Upper lobe of left lung (tissue), 6 donors: ENCODE measurements around the gene MRPS2. TPM values are rescaled to one million over a fixed set of nuclear protein-coding genes. Genes with fewer than 3 reads are reported as not detected.

Experiments
- ATAC-seq, 2 donors: fragments of 200-7000 bp; cut with Tn5 transposase; one replicate each; pipeline ENCODE4 v1.9.1; 2022; ENCODE audit warnings: mild to moderate bottlenecking in 2 of 2, moderate library complexity in 2 of 2; ENCODE audit not compliant: low FRiP score in 2 of 2
- DNase-seq, 2 donors: peaks; one replicate each; pipeline ENCODE4 v3.0.0-alpha.2; 2019 to 2020
- H3K27ac ChIP-seq, 4 donors: fragments of 200-600 bp; sonication (generic); one replicate each; pipeline ENCODE4 v1.5.1; 2016 to 2019
- H3K27me3 ChIP-seq, 4 donors: fragments of 200-600 bp; sonication (generic); one replicate each; pipeline ENCODE4 v1.5.1; 2017 to 2019
- H3K36me3 ChIP-seq, 4 donors: fragments of 200-600 bp; sonication (generic); one replicate each; pipeline ENCODE4 v1.5.1; 2016 to 2019
- H3K4me1 ChIP-seq, 4 donors: fragments of 200-600 bp; sonication (generic); one replicate each; pipeline ENCODE4 v1.5.1; 2018 to 2019
- H3K4me3 ChIP-seq, 4 donors: fragments of 200-600 bp; sonication (generic); one replicate each; pipeline ENCODE4 v1.5.1; 2017 to 2019; ENCODE audit warnings: mild to moderate bottlenecking in 2 of 4, moderate library complexity in 1 of 4
- H3K9me3 ChIP-seq, 4 donors: fragments of 200-600 bp; sonication (generic); one replicate each; pipeline ENCODE4 v1.5.1; 2018 to 2019
- EP300 ChIP-seq, 4 donors: sonication (generic); formaldehyde crosslinking; IDR thresholded peaks; one replicate each; pipeline ENCODE4 v1.5.1; 2017; ENCODE audit warnings: antibody characterized with exemption in 4 of 4, control low read depth in 2 of 4
- POLR2A ChIP-seq, 4 donors: fragments of 450-650 bp; IDR thresholded peaks; one replicate each; pipeline ENCODE4 v1.5.1; 2016 to 2017; ENCODE audit warnings: antibody characterized with exemption in 4 of 4, mild to moderate bottlenecking in 2 of 4
- POLR2AphosphoS5 ChIP-seq, 2 donors: sonication (generic); formaldehyde crosslinking; IDR thresholded peaks; one replicate each; pipeline ENCODE4 v1.5.1; 2017; ENCODE audit warnings: antibody characterized with exemption in 2 of 2
- WGBS, 2 donors: methylation state at CpG; one replicate each; pipeline ENCODE4 v1.1.5; 2017 to 2018; 5-methylcytosine and 5-hydroxymethylcytosine counted together
- total RNA-seq, 6 donors: library from RNA; depleted of rRNA in 4 of 6; stranded (reverse); fragments of >200 nt in 4 of 6; gene quantifications; one replicate each; pipeline versions ENCODE4 v1.1.0 to v1.2.1, GENCODE V29; 2016 to 2021
- TF ChIP-seq, protein P1 (sequence below), 6 experiments: fragments of 450-650 bp in 4 of 6; fragments of 200-600 bp in 2 of 6; sonication (generic) in 2 of 6; IDR thresholded peaks; one replicate each; pipeline ENCODE4 v1.5.1; 2016 to 2019; ENCODE audit warnings: antibody characterized with exemption in 6 of 6
- donor health status: DM: no; HTN: no; CAD: no; lungs with moderate emphysema.
- donor health status: DM: no; HTN: yes; CAD: no; lungs with severe emphysema.

The MRPS2 gene
- total RNA-seq, 6 donors from 2014 or later: 11.1 to 40.6 (median 26.3) TPM

DNA sequence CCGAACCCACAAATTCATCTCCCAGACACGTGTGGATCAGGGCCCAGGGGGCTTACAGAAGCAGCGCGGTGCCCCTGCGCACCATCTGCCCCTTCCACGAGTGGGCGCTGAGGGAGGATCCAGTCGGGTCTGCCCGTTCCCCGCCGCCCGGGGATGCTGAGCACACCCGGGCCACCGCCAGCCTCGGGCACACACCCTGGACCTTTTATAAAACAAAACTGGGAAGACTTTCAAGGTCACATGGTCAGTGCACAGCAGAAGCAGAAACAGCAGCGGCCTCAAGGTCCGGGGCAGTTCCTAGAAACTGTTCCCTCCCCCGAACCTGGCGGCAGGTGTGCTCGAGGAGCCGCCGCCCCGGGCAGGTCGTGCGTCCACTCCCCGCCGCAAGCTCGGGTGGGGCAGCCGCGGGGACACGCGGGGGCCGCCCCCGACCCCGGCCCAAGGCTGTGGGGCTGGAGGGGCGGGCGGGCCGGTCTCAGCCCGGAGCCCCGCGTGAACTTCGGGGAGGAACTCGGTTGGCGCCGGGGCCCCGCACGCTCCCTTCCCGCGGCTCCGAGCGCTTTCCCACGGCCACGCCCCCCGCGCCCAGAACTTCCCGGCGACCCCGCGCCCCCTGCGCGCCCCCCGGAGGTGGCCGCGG lies 21.5 kb upstream of the MRPS2 start:
- peaks cover 0 to 5% (median 3%) of the 10 kb centered on the region in 4 donors for H3K36me3 ChIP-seq
- H3K4me1 ChIP-seq: peaks cover 12 to 27% (median 22%) of the 10 kb centered on the region in 4 donors
- H3K27me3 ChIP-seq: no peaks in the 10 kb centered on the region
- H3K4me3 ChIP-seq: peak overlapping the region; percentile 37 to 92 (median 78)
- peak overlapping the region; percentile 81 to 90 (median 84) for H3K27ac ChIP-seq
- ATAC-seq: peak; percentile 61 to 75
- TF ChIP-seq POLR2AphosphoS5 (IDR thresholded peaks at IDR 0.05): peak in 1 of 2 donors; percentile 64
- peak in 1 of 4 donors; percentile 68 for TF ChIP-seq POLR2A (IDR thresholded peaks at IDR 0.05)
- TF ChIP-seq, protein P1, sequence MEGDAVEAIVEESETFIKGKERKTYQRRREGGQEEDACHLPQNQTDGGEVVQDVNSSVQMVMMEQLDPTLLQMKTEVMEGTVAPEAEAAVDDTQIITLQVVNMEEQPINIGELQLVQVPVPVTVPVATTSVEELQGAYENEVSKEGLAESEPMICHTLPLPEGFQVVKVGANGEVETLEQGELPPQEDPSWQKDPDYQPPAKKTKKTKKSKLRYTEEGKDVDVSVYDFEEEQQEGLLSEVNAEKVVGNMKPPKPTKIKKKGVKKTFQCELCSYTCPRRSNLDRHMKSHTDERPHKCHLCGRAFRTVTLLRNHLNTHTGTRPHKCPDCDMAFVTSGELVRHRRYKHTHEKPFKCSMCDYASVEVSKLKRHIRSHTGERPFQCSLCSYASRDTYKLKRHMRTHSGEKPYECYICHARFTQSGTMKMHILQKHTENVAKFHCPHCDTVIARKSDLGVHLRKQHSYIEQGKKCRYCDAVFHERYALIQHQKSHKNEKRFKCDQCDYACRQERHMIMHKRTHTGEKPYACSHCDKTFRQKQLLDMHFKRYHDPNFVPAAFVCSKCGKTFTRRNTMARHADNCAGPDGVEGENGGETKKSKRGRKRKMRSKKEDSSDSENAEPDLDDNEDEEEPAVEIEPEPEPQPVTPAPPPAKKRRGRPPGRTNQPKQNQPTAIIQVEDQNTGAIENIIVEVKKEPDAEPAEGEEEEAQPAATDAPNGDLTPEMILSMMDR (IDR thresholded peaks at IDR 0.05): peak in 2 of 6 experiments; percentile 6 to 9
- TF ChIP-seq EP300 (IDR thresholded peaks at IDR 0.05): no peak
- 0 to 4% methylated on average over 4 to 25 of the region's 64 CpGs for WGBS, 2 donors
- peak; percentile 75 to 86 for DNase-seq
- H3K9me3 ChIP-seq: no peaks in the 10 kb centered on the region

DNA sequence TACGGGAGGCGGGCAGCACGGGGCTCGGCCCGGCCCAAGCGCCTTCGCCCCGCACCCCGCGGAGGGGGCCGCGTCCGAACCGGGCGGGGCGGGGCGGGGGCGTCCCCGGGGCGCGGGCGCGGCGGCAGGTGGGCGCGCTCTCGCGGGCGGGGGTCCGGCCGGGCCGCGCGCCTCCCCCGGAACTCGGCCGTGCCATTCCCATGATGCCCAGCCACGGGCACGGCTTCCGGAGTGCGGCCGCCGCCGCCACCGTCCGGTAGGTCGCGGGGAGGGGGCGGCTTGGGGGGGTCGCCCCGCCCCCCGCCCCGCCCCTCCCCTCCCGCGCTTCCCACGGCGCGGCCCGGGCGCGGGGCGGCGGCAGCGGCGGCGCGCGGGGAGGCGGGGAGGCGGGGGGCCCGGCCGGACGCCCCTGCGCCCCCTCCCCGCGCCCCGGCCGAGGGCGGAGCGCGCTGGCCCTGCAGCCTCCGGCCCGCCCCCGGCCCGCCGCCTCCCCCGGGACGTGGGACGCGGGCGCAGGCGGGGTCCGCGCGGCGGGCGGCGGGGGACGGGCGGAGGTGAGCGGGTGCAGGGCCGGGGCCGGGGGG lies 20.9 kb upstream of the MRPS2 start, which contains the start of gene PPP1R26:
TSS of gene PPP1R26 (plus strand) at position 314 of the 584 bp plus-strand sequence. CDS start 4,729 bp downstream, outside the sequence.
- ATAC-seq (peak in 1 of 2 donors; percentile 14), DNase-seq (peak; percentile 50 to 90)
- peak within 1 kb of the TSS; percentile 81 to 90 (median 84) for H3K27ac ChIP-seq

DNA sequence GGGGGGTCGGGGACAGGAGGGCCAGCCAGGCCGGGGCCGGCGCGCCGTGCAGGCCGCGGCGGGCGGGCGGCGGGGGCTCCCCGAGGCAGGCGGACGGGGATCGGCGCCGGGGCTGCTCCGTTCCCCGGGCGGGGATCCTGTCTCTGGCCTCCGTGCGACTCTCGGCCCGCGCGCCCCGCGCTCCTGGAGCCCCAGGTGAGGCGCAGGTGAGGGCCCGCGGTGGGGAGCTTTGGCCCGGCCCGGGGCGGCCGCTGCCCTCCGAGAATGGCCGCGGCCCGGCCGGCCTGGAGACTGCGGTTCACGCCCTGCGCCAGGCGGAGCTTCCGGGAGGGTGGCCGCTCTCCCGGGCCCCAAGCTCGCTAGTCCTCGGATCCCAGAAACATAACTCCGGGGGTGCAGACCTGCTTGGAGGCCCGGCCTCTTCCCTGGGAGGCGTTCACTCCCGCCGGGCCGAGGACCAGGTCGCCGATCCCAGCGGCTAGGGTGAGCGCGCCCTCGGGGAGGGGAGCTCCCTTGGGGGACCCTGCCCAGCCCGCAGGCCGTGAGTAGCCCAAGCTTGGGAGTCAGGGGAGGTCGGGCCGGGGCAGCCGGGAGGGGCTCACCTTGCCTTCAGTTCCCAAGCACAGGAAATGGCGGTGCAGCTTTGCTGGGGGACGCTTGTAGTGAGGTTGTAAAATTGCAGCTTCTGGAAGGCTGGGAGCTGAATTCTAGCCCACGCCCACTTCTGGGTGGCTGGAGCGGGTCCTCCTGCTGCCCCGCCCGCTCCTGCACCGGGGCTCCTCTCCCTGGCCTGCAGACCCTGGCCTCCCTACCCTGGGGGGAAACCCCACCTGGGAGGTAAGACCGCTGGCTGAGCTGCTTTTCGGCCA lies 20.2 kb upstream of the MRPS2 start:
- Histone ChIP-seq H3K27ac (peak overlapping the region; percentile 67 to 84 (median 74)), H3K27me3 (no peaks in the 10 kb centered on the region), H3K4me1 (peaks cover 12 to 27% (median 19%) of the 10 kb centered on the region in 4 donors), H3K4me3 (peak overlapping the region; percentile 72 to 92 (median 82)), H3K36me3 (peaks cover 0 to 19% (median 17%) of the 10 kb centered on the region in 4 donors), H3K9me3 (no peaks in the 10 kb centered on the region)
- DNase-seq (peak in 1 of 2 donors; percentile 91), ATAC-seq (peak; percentile 49 to 82)
- TF ChIP-seq, protein P1 (IDR thresholded peaks at IDR 0.05): no peak
- peak in 1 of 4 donors; percentile 30 for TF ChIP-seq POLR2A (IDR thresholded peaks at IDR 0.05)
- TF ChIP-seq EP300 (IDR thresholded peaks at IDR 0.05): no peak
- 5% methylated on average over 23 of the region's 76 CpGs; no CpG with 5 or more reads in 1 of the 2 donors for WGBS, 2 donors

More for the DNA sequence above, 20.9 kb upstream of the MRPS2 start, which contains the start of gene PPP1R26:
- Histone ChIP-seq H3K9me3 (no peaks in the 10 kb centered on the region), H3K4me3 (peak within 1 kb of the TSS; percentile 72 to 92 (median 82)), H3K36me3 (peaks cover 0 to 11% (median 9%) of the 10 kb centered on the region in 4 donors), H3K27me3 (no peaks in the 10 kb centered on the region), H3K4me1 (peaks cover 12 to 27% (median 22%) of the 10 kb centered on the region in 4 donors)
- TF ChIP-seq, protein P1 (IDR thresholded peaks at IDR 0.05): no peak
- peak in 1 of 2 donors; percentile 30 for TF ChIP-seq POLR2AphosphoS5 (IDR thresholded peaks at IDR 0.05)
- no CpG with 5 or more reads among the region's 103 CpGs for WGBS, 2 donors

DNA sequence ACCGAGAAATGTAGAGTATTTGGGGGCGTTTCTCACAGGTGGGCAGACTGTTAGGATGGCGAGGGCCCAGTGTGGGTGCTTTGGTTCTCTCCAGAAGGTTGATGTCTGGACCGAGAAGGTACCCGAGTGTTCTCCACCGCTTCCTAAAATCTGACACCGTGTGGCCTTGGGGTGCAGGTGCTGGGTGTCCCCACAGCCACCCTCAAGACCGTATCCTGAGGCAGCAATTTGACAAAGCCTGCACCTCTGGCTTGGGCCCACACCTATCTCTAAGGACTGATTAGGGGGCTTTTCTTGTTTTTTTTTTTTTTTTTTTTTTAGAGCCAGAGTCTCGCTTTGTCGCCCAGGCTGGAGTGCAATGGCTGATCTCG lies 19.6 kb upstream of the MRPS2 start:
- Histone ChIP-seq H3K36me3 (peaks cover under 1 to 25% (median 23%) of the 10 kb centered on the region in 4 donors), H3K9me3 (no peaks in the 10 kb centered on the region), H3K27ac (peak overlapping the region in 3 of 4 donors; percentile 67 to 84 (median 71)), H3K27me3 (no peaks in the 10 kb centered on the region), H3K4me3 (peak overlapping the region; percentile 72 to 92 (median 82)), H3K4me1 (peaks cover 12 to 27% (median 19%) of the 10 kb centered on the region in 4 donors)
- DNase-seq: no peak
- 45 to 48% methylated on average over 10 to 11 of the region's 11 CpGs for WGBS, 2 donors
- ATAC-seq: no peak
- TF ChIP-seq POLR2A (IDR thresholded peaks at IDR 0.05): no peak
- no peak for TF ChIP-seq EP300 (IDR thresholded peaks at IDR 0.05)
- TF ChIP-seq, protein P1 (IDR thresholded peaks at IDR 0.05): no peak
- no peak for TF ChIP-seq POLR2AphosphoS5 (IDR thresholded peaks at IDR 0.05)
